HEK293T (cell line): ENCODE measurements around the gene DOCK1.

Source experiments
- BHLHE40 ChIP-seq: fragments of 450-650 bp; IDR thresholded peaks from 2 replicates; pipeline ENCODE4 v1.6.1; 2016; ENCODE audit warnings: mild to moderate bottlenecking, moderate library complexity, borderline replicate concordance
- FOXM1 ChIP-seq: fragments of 450-650 bp; IDR thresholded peaks from 2 replicates; pipeline ENCODE4 v1.6.1; 2017; ENCODE audit warnings: mild to moderate bottlenecking, borderline replicate concordance
- L3MBTL2 ChIP-seq: fragments of 450-650 bp; conservative IDR thresholded peaks from 2 replicates; pipeline ENCODE4 v1.6.1; 2016; ENCODE audit warnings: mild to moderate bottlenecking
- LEF1 ChIP-seq: fragments of 450-650 bp; IDR thresholded peaks from 2 replicates; pipeline ENCODE4 v1.6.1; 2017; ENCODE audit warnings: mild to moderate bottlenecking, borderline replicate concordance
- NFRKB ChIP-seq: fragments of 450-650 bp; IDR thresholded peaks from 2 replicates; pipeline ENCODE4 v1.6.1; 2016; ENCODE audit warnings: mild to moderate bottlenecking, moderate library complexity

- TF ChIP-seq LEF1 (no peak), FOXM1 (no peak), BHLHE40 (no peak), NFRKB (no peak), L3MBTL2 (no peak)
Measured at GRCh38 chr10:127310430-127310829, 405.2 kb downstream of the DOCK1 start.
